Left lung (tissue), 10 donors: ENCODE results near the gene PLEKHO1. TPM values are rescaled to one million over a fixed set of nuclear protein-coding genes. Genes with fewer than 3 reads are reported as not detected.

Source experiments
- ATAC-seq: fragments of 200-7000 bp; cut with Tn5 transposase; one replicate; pipeline ENCODE4 v1.9.1; 2020; ENCODE audit warnings: moderate library complexity
- DNase-seq, 4 donors: peaks; one replicate each; pipeline ENCODE4 v3.0.0-alpha.2; 2013 to 2020
- H3K27ac ChIP-seq, 2 donors: fragments of 200-600 bp; sonication (generic) in 1 of 2; one replicate each; pipeline versions ENCODE4 v1.5.0 to v1.8.0; 2020 to 2021
- H3K27me3 ChIP-seq, 2 donors: fragments of 200-600 bp; sonication (generic) in 1 of 2; one replicate each; pipeline versions ENCODE4 v1.5.0 to v1.8.0; 2020 to 2021
- H3K36me3 ChIP-seq, 2 donors: fragments of 200-600 bp; sonication (generic) in 1 of 2; one replicate each; pipeline versions ENCODE4 v1.5.0 to v1.8.0; 2020 to 2021
- H3K4me1 ChIP-seq, 2 donors: fragments of 200-600 bp; one replicate each; pipeline ENCODE4 v1.8.0; 2021
- H3K4me3 ChIP-seq, 2 donors: fragments of 200-600 bp; sonication (generic) in 1 of 2; one replicate each; pipeline versions ENCODE4 v1.5.0 to v1.8.0; 2020 to 2021; ENCODE audit warnings: mild to moderate bottlenecking in 1 of 2
- H3K9me3 ChIP-seq, 2 donors: fragments of 200-600 bp; sonication (generic) in 1 of 2; one replicate each; pipeline versions ENCODE4 v1.5.0 to v1.8.0; 2020 to 2021
- CTCF ChIP-seq, 2 donors: fragments of 200-600 bp; sonication (generic) in 1 of 2; IDR thresholded peaks; one replicate each; pipeline versions ENCODE4 v1.5.0 to v1.8.0; 2021; ENCODE audit warnings: antibody characterized with exemption in 2 of 2
- intact Hi-C, 2 donors: fragments of 100-400 bp; cut with DNase I; formaldehyde crosslinking; loops; one replicate each; pipeline versions ENCODE4 v1.11.2 to v1.14.2; 2022
- polyA plus RNA-seq, 6 donors: library from polyadenylated mRNA; unstranded; fragments of 120-200 nt; gene quantifications; one replicate each; pipeline ENCODE4 v1.2.1, GENCODE V29; 2013; ENCODE audit not compliant: insufficient read length in 6 of 6
- total RNA-seq, 2 donors: library from RNA; stranded (reverse); fragmentation: NEBNext Ultra II Directional; extraction: Animal tissue kit (Norgen Biotek cat#: 25700); gene quantifications; one replicate each; pipeline ENCODE4 v1.2.1, GENCODE V29; 2021
- donor health status: DM: no; HTN: yes; CAD: no.
- donor health status: DM: no; HTN: no; CAD: no.

PLEKHO1 gene
- total and polyA plus RNA-seq, 8 donors = 35.3 to 55.1 (median 47.9) TPM

GRCh38 chr1:150152182-150152536, 2.4 kb downstream of the PLEKHO1 start:
- H3K36me3 ChIP-seq = peaks cover 0 to 40% of the 10 kb centered on the region in 2 donors
- intact Hi-C loops = no loop called here
- H3K4me1 ChIP-seq = peaks cover 10 to 78% of the 10 kb centered on the region in 2 donors
- ATAC-seq = peak; percentile 53
- TF ChIP-seq CTCF (IDR thresholded peaks at IDR 0.05) = no peak
- H3K4me3 ChIP-seq = peak overlapping the region in 1 of 2 donors; percentile 72
- peak overlapping the region; percentile 81 to 83 for H3K27ac ChIP-seq
- no peaks in the 10 kb centered on the region for H3K9me3 ChIP-seq
- no peak for DNase-seq
- H3K27me3 ChIP-seq = peaks cover 0 to 51% of the 10 kb centered on the region in 2 donors

DNA sequence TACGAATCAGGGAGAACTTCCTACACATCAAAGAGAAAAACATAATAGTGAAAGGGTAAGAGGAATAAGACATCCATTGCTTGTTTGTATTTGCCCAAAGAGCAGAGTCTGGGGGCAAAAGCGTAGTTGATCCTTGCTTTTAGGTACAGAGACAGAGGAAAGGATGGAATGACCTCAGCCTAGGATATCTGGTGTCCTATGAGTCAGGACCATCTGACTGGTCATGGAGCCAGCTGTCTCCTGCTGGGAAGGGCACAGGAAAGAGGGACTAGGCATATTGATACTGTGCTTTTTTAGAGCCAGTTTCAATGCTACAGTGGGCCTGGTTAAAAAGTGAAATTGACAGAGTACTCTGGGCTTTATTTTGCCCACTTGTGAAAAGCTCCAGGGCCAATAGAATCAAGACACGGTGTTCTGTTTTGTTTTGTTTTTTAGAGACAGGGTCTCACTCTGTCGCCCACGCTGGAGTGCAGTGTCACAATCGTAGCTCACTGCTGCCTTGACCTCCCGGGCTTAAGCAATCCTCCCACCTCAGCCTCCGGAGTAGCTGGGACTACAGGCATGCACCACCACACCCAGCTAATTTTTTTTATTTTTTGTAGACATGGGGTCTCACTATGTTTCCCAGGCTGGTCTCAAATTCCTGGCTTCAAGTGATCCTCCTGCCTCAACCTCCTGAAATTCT, 3.2 kb downstream of the PLEKHO1 start:
- peak overlapping the region; percentile 81 to 83 for H3K27ac ChIP-seq
- DNase-seq (no peak), ATAC-seq (no peak)
- H3K4me3 ChIP-seq = peak overlapping the region in 1 of 2 donors; percentile 72
- no peak for TF ChIP-seq CTCF (IDR thresholded peaks at IDR 0.05)
- peaks cover 0 to 46% of the 10 kb centered on the region in 2 donors for H3K27me3 ChIP-seq
- intact Hi-C loops = no loop called here
- peaks cover 10 to 81% of the 10 kb centered on the region in 2 donors for H3K4me1 ChIP-seq
- H3K36me3 ChIP-seq = peaks cover 0 to 47% of the 10 kb centered on the region in 2 donors
- H3K9me3 ChIP-seq = no peaks in the 10 kb centered on the region

DNA sequence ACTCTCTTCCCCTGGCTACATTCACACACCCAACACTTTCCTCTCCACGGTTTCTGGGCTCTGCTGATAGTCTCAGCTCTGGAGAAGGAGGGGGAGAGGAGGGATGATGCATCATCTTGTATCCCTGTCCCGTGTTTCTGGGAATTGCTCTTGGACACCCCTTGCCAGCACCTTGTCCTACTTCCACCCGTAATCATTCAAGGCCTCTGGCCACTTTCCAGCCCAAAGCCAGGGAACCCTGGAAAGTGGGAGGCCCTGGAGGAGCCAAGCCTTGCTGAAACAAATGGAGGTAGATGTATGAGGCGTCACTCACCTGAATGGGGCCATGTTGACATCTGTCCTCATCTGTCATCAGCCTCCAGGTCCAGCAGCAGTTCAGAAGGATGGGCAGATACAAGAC, 4.4 kb downstream of the PLEKHO1 start:
- no peak overlapping the region for H3K27ac ChIP-seq
- ATAC-seq (no peak), DNase-seq (no peak)
- no peak for TF ChIP-seq CTCF (IDR thresholded peaks at IDR 0.05)
- H3K9me3 ChIP-seq = no peaks in the 10 kb centered on the region
- H3K27me3 ChIP-seq = peaks cover 0 to 34% of the 10 kb centered on the region in 2 donors
- H3K4me3 ChIP-seq = no peak overlapping the region
- intact Hi-C loops = no loop called here
- H3K36me3 ChIP-seq = peaks cover 0 to 58% of the 10 kb centered on the region in 2 donors
- peaks cover 10 to 84% of the 10 kb centered on the region in 2 donors for H3K4me1 ChIP-seq

DNA sequence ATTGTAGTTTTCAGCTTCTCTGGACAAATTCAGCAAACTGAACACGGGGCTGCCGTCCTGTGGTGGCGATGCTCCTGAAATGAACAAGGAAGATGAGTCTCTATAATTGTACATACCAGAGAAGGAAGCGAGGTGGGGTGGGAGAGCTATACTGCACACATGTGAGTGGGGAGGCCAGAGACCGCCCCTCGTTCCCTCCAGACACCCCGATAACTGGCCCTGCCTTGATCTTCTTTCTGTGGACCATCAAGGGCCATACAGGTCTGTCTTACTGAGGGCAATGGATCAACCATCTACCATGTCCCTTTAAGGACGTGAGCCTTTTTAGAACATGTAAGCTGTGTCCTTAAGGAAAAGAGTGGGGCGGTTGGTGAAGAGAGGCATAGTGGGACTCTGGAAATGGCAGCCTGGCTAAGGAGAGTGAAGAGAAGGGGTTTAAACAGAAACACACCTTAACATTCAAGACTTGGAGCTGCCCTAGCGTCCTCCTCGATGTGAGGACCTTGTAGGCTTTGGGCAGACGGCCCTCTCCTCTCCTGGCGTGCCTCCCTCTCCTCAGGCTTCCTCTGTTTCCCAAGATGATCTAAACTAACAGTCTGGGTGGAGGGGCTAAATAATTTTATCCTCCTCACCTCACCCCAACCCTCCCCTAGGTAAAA, 5.8 kb downstream of the PLEKHO1 start:
- TF ChIP-seq CTCF (IDR thresholded peaks at IDR 0.05) = no peak
- Histone ChIP-seq H3K4me1 (peaks cover 10 to 92% of the 10 kb centered on the region in 2 donors), H3K4me3 (no peak overlapping the region), H3K36me3 (peaks cover 0 to 68% of the 10 kb centered on the region in 2 donors), H3K9me3 (no peaks in the 10 kb centered on the region), H3K27me3 (peaks cover 0 to 26% of the 10 kb centered on the region in 2 donors), H3K27ac (peak overlapping the region in 1 of 2 donors; percentile 28)
- DNase-seq = no peak
- intact Hi-C loops = no loop called here
- ATAC-seq = no peak

DNA sequence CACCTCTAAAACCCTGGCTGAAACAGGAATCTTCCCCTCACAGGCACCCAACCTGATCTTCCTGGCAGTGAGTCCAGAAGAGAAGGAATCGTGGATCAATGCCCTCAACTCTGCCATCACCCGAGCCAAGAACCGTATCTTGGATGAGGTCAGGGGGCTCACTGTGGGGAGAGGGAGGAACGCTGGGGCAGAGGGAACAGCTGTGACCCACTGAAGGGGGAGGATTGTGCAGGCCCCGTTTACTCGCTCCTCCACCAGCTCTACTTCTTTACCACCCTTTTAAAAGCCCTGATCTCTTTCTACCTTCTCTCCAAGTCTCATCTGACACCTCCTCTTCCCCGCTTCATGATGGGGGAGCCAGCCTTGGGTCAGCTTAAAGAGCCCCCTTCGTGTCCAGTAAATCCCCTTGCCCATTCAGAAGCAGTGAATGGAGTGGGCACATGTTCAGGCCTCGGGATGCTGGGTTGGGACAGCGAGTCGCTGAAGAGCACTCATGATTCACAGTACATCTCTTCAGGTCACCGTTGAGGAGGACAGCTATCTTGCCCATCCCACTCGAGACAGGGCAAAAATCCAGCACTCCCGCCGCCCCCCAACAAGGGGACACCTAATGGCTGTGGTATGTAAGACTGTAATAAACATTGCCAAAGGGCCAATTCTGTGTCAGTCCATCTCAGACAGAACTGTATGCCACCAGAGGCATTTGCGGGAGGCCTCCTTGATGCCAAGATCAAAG, 7.3 kb downstream of the PLEKHO1 start:
- intact Hi-C loops = no loop called here
- Histone ChIP-seq H3K4me1 (peaks cover 3 to 93% of the 10 kb centered on the region in 2 donors), H3K4me3 (no peak overlapping the region), H3K27ac (peak overlapping the region in 1 of 2 donors; percentile 1), H3K9me3 (no peaks in the 10 kb centered on the region), H3K36me3 (peaks cover 0 to 68% of the 10 kb centered on the region in 2 donors), H3K27me3 (peaks cover 0 to 11% of the 10 kb centered on the region in 2 donors)
- no peak for ATAC-seq
- TF ChIP-seq CTCF (IDR thresholded peaks at IDR 0.05) = no peak
- DNase-seq = no peak
